Erythroblast (primary cell): Measurements from ENCODE around the gene SGIP1.

Experiments used
- GATA1 ChIP-seq: IDR thresholded peaks from 2 replicates; pipeline ENCODE4 v1.6.1; 2011; ENCODE audit warnings: low read depth, mild to moderate bottlenecking, control low read depth, low read length, moderate library complexity
- POLR2A ChIP-seq: IDR thresholded peaks from 2 replicates; pipeline ENCODE4 v1.6.1; 2011; ENCODE audit warnings: mild to moderate bottlenecking, low read length

- TF ChIP-seq POLR2A (no peak), GATA1 (no peak)
These were observed 195.2 kb downstream of the SGIP1 start for GRCh38 chr1:66729119-66729518.
